Calu3 (cell line): Measurements from ENCODE around the gene SRGN. TPM values are rescaled to one million over a fixed set of nuclear protein-coding genes. Genes with fewer than 3 reads are reported as not detected.
"Not testable (repeated sequence)": the region's sequence is repeated elsewhere in the genome, so short reads cannot be mapped to it uniquely, and the experiment has no call there.

ENCODE experiments used
- BruUV-seq: library from RNA; stranded (reverse); fragments of 400-500 nt; replicated peaks from 2 replicates; lab custom pipeline; 2021; lab: Mats Ljungman, UMichigan
- CTCF ChIA-PET: fragments of 300-600 bp; sonication (Branson Sonifier 250); formaldehyde crosslinking; loops from one replicate; lab custom pipeline; 2022; ENCODE audit warnings: antibody characterized with exemption; lab: Charles Lee
- DNase-seq: peaks from one replicate; pipeline ENCODE4 v3.0.0; 2022
- H3K27ac Mint-ChIP-seq: one replicate; pipeline ENCODE4 v1.8.0; 2022; ENCODE audit warnings: mixed read lengths; ENCODE audit not compliant: unreplicated experiment
- H3K27me3 Mint-ChIP-seq: one replicate; pipeline ENCODE4 v1.8.0; 2022; ENCODE audit warnings: mixed read lengths; ENCODE audit not compliant: unreplicated experiment
- H3K36me3 Mint-ChIP-seq: one replicate; pipeline ENCODE4 v1.8.0; 2022; ENCODE audit warnings: mild to moderate bottlenecking, moderate library complexity, mixed read lengths; ENCODE audit not compliant: insufficient read depth, unreplicated experiment
- H3K4me1 Mint-ChIP-seq: one replicate; pipeline ENCODE4 v1.8.0; 2022; ENCODE audit warnings: mild to moderate bottlenecking, low read depth, mixed read lengths; ENCODE audit not compliant: unreplicated experiment
- H3K4me3 Mint-ChIP-seq: one replicate; pipeline ENCODE4 v1.8.0; 2022; ENCODE audit warnings: mild to moderate bottlenecking, low read depth, moderate library complexity, mixed read lengths; ENCODE audit not compliant: unreplicated experiment
- H3K9me3 Mint-ChIP-seq: one replicate; pipeline ENCODE4 v1.8.0; 2022; ENCODE audit warnings: low read depth, mixed read lengths; ENCODE audit not compliant: unreplicated experiment
- intact Hi-C: fragments of 100-400 bp; cut with micrococcal nuclease; formaldehyde crosslinking; loops from one replicate; pipeline ENCODE4 v1.10.0; 2022; ENCODE audit not compliant: unreplicated experiment
- total RNA-seq: library from RNA; stranded (reverse); gene quantifications from 2 replicates; pipeline ENCODE4 v1.2.3, GENCODE V29; 2022
- TF ChIP-seq, protein P1 (sequence below): fragments of 200-600 bp; IDR thresholded peaks from one replicate; pipeline ENCODE4 v1.8.0; 2022; ENCODE audit warnings: antibody characterized with exemption; ENCODE audit not compliant: unreplicated experiment

Gene SRGN
- total RNA-seq, 1 experiment from 2014 or later: not detected

DNA sequence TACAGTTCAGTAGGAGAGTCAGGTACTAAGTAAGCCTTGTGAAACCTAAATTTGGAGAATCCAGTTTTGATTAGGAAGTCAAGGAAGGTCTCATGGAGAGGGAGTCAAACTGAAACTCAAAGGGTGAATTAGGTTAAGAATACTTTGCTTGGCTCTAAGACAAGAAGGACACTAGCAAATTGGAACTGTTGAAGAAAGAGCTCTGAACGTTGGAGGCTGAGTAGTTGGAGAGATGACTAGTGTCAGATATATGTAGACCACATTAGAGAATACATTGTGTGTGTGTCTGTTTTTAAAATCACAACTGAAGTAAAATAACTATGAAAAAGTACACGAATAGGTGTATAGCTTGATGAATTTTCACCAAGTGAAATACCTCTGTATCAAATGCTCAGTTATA, 42.3 kb downstream of the SRGN start:
- TF ChIP-seq, protein P1, sequence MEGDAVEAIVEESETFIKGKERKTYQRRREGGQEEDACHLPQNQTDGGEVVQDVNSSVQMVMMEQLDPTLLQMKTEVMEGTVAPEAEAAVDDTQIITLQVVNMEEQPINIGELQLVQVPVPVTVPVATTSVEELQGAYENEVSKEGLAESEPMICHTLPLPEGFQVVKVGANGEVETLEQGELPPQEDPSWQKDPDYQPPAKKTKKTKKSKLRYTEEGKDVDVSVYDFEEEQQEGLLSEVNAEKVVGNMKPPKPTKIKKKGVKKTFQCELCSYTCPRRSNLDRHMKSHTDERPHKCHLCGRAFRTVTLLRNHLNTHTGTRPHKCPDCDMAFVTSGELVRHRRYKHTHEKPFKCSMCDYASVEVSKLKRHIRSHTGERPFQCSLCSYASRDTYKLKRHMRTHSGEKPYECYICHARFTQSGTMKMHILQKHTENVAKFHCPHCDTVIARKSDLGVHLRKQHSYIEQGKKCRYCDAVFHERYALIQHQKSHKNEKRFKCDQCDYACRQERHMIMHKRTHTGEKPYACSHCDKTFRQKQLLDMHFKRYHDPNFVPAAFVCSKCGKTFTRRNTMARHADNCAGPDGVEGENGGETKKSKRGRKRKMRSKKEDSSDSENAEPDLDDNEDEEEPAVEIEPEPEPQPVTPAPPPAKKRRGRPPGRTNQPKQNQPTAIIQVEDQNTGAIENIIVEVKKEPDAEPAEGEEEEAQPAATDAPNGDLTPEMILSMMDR: no peak
- no peaks in the 10 kb centered on the region for H3K27me3 Mint-ChIP-seq
- BruUV-seq: no TSS peak
- H3K27ac Mint-ChIP-seq: no peak overlapping the region
- H3K4me1 Mint-ChIP-seq: peaks cover 8% of the 10 kb centered on the region
- H3K4me3 Mint-ChIP-seq: no peak overlapping the region
- no peaks in the 10 kb centered on the region for H3K9me3 Mint-ChIP-seq
- intact Hi-C loops: no loop called here
- peaks cover 26% of the 10 kb centered on the region for H3K36me3 Mint-ChIP-seq
- CTCF ChIA-PET: no interaction called here
- no peak for DNase-seq

DNA sequence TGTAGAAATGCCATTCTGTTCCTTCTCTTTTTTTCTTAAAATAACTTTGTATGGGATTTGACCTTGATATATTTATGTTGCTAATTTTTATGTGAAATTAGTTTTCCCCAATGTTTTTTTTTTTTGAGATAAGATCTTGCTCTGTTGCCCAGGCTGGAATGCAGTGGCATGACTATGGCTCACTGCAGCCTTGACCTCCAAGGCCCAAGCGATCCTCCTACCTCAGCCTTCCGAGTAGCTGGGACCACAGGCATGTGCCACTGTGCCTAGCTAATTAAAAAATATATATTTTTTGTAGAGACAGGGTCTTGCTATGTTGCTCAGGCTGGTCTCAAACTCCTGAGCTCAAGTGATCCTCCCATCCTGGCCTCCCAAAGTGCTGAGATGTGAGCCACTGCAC, 52.1 kb downstream of the SRGN start:
- DNase-seq: no peak
- BruUV-seq: no TSS peak
- intact Hi-C loops: no loop called here
- Mint-ChIP-seq H3K4me1 (no peaks in the 10 kb centered on the region), H3K36me3 (peaks cover 4% of the 10 kb centered on the region), H3K27ac (no peak overlapping the region), H3K27me3 (no peaks in the 10 kb centered on the region), H3K4me3 (no peak overlapping the region), H3K9me3 (no peaks in the 10 kb centered on the region)
- CTCF ChIA-PET: interaction anchor here (0.6 to 0.7 kb wide), 2 partner anchors 80 to 212 kb away, joined by 3 read pairs; no protein-coding TSS in a partner anchor
- TF ChIP-seq, protein P1: no peak

DNA sequence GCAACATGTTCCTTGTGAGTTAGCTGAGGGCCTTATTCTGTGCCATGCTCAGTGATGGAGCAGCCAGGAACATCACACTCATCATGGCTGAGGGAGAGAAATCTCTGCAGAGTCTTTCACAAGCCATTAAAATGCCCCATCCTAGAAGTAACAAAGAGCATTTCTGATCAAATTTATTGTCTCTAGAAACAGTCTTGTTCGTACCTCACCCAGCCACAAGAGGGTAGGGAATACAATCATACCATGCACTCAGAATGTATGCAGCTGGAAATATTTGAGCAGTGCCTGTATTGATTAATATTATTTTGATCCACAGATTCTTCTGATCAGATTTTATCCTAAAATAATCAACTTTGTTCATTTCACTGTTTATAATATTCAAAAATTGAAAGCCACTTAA, 53.4 kb downstream of the SRGN start:
- intact Hi-C loops: no loop called here
- TF ChIP-seq, protein P1: no peak
- Mint-ChIP-seq H3K27me3 (no peaks in the 10 kb centered on the region), H3K27ac (no peak overlapping the region), H3K9me3 (no peaks in the 10 kb centered on the region), H3K4me1 (no peaks in the 10 kb centered on the region), H3K4me3 (no peak overlapping the region), H3K36me3 (peaks cover 5% of the 10 kb centered on the region)
- no TSS peak for BruUV-seq
- no peak for DNase-seq
- CTCF ChIA-PET: no interaction called here

DNA sequence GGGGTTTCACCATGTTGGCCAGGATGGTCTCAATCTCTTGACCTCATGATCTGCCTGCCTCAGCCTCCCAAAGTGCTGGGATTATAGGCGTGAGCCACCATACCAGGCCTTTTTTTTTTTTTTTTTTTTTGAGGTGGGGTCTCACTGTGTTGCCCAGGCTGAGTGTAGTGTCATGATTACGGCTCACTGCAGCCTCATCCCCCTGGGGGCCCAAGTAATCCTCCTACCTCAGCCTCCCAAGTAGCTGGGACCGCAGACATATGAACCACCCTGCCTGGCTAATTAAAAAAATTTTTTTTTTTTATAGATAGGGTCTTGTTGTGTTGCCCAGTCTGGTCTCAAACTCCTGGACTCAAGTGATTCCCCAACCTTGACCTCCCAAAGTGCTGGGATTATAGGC, 54.2 kb downstream of the SRGN start:
- intact Hi-C loops, H3K36me3 Mint-ChIP-seq, H3K4me1 Mint-ChIP-seq, H3K27ac Mint-ChIP-seq, DNase-seq, H3K9me3 Mint-ChIP-seq, H3K27me3 Mint-ChIP-seq, BruUV-seq, H3K4me3 Mint-ChIP-seq: not testable (repeated sequence)
- CTCF ChIA-PET: interaction anchor here (0.6 kb wide), 1 partner anchor 265 kb away, joined by 3 read pairs; no protein-coding TSS in a partner anchor

DNA sequence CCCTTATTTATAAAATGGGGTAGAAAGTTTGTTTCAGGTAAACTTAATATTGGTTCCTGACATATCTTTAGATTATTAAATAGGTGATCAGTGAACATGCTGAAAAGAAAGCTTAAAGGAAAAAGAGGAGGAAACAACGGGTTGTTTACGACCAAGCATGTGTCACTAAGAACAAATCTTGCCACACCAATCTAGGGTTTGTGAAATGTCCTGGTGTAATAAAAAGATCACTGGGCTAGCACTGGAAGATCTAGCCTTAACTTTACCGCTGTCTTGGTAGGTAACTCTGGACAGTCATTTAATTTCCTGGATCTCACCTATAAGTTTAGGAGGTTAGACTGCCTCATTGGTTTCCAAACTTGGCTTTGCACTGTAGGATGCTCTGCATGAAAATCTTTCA, 55.1 kb downstream of the SRGN start:
- TF ChIP-seq, protein P1: no peak
- intact Hi-C loops: no loop called here
- DNase-seq: no peak
- CTCF ChIA-PET: no interaction called here
- H3K36me3 Mint-ChIP-seq: peaks cover 5% of the 10 kb centered on the region
- H3K27me3 Mint-ChIP-seq: no peaks in the 10 kb centered on the region
- no peaks in the 10 kb centered on the region for H3K9me3 Mint-ChIP-seq
- H3K4me3 Mint-ChIP-seq: no peak overlapping the region
- no peak overlapping the region for H3K27ac Mint-ChIP-seq
- no TSS peak for BruUV-seq
- H3K4me1 Mint-ChIP-seq: no peaks in the 10 kb centered on the region
